Dedifferentiated amniotic fluid mesenchymal stem cell (primary cell): ENCODE results near the gene ATOH7.
"Not testable (repeated sequence)": the region's sequence is repeated elsewhere in the genome, so short reads cannot be mapped to it uniquely, and the experiment has no call there.

ENCODE experiments used
- DNase-seq: peaks from one replicate; pipeline ENCODE4 v3.0.0-alpha.2; 2016; ENCODE audit errors: extremely low spot score

Gene ATOH7

GRCh38 chr10:68237173-68237572 is 5.3 kb upstream of the ATOH7 start:
- no peak for DNase-seq

DNA sequence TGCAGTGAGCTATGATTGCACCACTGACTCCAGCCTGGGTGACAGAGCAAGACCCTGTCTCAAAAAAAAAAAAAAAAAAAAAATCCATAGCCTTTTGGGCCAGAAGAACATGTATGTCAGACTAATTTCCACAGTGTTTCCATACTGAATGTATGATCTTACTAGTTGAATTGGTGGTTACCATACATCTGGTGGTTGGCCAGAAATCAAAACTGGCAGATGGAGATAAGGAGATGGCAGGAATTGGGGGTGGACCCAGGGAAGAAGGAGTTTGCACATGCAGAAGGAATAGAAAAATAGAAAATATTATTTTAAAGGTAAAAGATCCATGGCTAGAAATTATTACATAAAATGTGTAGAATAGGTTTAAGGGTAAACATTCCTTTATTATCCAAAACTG is 3.7 kb upstream of the ATOH7 start:
- DNase-seq, result no peak

DNA sequence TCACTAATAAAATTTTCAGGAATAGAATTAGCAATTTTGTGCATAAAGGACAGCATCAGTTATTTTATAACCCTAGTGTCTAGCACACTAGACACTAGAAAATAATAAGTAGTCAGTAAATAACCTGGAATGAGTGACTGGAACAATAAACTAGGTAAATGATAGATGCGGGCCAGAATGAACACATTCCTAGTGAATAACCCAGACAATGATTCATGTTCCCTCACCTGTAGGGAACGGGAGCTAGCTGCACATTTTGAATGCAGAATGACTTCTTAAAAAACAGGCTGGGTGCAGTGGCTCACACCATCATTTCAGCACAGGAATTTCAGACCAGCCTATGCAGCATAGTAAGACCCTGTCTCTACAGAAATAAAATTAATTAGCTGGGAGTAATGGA is 3.2 kb upstream of the ATOH7 start:
- no peak for DNase-seq

DNA sequence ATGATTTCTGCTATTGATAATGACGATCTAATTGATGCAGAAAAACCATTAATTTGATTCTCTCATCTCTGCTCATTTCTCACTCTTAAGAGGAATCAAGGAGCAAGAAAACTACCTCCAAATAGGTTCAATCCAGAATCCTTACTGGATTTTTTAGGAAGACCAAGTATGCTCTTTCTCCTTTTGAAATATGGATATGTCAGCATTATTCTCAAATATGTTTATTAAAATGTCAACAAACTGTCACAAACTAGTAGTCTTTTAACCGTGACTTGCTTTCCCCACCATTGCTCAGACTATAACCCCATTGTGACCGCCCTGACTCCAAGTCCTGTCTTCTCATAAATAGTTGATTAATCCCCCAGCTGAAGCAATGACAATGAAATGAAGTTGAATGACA is 1.1 kb upstream of the ATOH7 start:
- DNase-seq, result no peak

- DNase-seq, result peak; percentile 40
Observed at GRCh38 chr10:68231106-68231816, 652 bp downstream of the ATOH7 start.

GRCh38 chr10:68230268-68230667 is 1.6 kb downstream of the ATOH7 start:
- DNase-seq, result no peak

GRCh38 chr10:68224810-68225209 is 7.1 kb downstream of the ATOH7 start:
- no peak for DNase-seq

- DNase-seq, result no peak
Observed at GRCh38 chr10:68223535-68224165, 8.3 kb downstream of the ATOH7 start.

DNA sequence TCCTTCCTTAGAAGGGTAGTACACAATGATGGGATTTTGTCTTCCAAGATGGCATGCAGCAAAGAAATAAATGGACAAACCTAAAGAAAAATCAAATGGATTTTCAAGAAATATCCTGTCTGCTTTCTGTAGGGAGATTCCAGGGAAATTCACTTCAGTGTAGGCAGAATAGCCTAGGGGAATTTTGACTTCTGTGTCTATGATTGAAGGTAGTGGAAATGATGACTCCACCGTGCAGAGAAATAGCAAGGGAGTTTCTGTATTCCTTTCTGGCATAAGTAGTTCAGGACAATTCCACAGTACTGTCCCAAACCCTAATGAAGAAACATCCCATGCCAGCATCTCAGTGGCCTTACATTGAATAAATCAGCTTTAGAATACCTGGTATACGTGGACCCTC is 9.5 kb downstream of the ATOH7 start:
- no peak for DNase-seq

GRCh38 chr10:68221196-68221595 is 10.7 kb downstream of the ATOH7 start:
- no peak for DNase-seq

DNA sequence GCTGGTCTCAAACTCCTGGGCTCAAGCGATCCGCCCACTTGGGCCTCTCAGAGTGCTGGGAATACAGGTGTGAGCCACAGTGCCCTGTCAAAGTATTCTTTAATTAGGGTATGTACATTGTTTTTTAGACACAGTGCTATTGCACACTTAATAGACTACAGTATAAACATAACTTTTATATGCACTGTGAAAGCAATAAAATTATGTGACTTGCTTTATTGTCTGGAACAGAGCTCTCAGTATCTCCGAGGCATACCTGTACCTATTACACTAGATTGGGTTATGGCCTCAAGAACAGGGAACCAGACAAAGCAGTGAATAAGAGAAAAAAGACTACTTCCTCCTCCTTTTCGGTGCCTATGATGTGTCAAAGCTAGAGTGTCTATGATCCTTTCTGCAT is 13.1 kb downstream of the ATOH7 start:
- no peak for DNase-seq

- peak; percentile 35 for DNase-seq
Observed at GRCh38 chr10:68212721-68213352, 19.1 kb downstream of the ATOH7 start.

DNA sequence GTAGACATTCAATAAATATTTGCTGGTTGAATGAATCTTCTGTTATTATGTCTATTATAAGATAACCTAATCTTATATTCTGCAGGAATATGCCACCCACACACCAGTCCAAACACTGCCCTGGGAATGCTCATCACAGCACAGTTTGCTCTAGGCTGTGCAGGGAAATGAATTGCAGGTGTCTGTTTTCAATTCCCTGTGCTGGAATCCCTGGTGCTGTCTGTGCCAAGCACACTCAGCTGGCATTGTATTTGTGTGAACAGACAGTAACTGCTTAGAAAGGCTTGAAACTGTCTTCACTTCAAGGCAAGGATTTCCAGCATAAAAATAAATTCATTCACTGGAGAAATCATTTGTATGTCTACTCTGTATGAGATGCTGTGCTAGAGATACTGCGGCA is 20.2 kb downstream of the ATOH7 start:
- no peak for DNase-seq

- peak; percentile 63 for DNase-seq
Observed at GRCh38 chr10:68208424-68209042, 23.4 kb downstream of the ATOH7 start.

- DNase-seq, result peak; percentile 34
Observed at GRCh38 chr10:68202960-68203353, 29.0 kb downstream of the ATOH7 start.

GRCh38 chr10:68196701-68197100 is 35.2 kb downstream of the ATOH7 start:
- no peak for DNase-seq

DNA sequence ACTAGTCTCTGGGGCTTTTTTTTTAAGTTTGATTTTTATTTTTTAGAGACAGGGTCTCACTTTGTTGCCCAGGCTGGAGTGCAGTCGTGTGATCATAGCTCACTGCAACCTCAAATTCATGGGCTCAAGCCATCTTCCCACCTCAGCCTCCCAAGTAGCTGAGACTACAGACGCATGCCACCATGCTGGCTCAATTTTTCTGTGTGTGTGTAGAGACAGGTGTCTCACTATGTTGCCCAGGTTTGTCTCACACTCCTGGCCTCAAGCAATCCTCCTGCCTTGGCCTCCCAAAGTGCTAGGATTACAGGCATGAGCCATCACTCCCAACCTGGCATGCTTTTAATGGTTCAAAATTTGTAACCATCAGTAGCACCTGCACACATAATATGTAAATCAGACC is 36.1 kb downstream of the ATOH7 start:
- DNase-seq, result not testable (repeated sequence)

DNA sequence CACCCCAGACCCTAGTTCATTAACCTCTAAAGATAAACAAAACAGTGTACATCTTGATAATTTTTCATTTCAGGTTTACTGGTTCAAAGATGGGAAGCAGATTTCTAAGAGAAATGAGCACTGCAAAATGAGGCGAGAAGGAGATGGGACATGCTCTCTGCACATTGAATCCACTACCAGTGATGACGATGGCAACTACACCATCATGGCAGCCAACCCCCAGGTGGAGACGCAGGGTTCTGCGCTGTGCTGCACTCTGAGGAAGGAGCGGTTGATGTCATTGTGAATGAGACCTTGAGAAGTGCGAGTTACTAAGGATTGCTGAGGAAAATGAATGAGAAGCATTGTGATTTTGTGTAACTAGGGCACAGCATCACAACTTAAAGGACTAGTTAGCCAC is 37.6 kb downstream of the ATOH7 start:
- no peak for DNase-seq

DNA sequence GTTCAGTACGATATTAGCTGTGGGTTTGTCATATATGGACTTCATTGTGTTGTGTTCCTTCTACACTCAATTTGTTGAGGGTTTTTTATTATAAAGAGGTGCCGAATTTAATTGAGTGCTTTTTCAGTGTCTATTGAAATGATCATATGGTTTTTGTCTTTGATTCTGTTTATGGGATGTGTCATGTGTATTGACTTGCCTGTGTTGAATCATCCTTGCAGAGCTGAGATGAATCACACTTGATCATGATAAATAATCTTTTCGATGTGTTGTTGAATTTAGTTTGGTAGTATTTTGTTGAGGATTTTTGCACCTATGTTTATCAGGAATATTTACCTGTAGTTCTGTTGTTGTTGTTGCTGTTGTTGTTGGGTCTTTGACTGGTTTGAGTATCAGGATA is 39.8 kb downstream of the ATOH7 start:
- no peak for DNase-seq

GRCh38 chr10:68188835-68189234 is 43.1 kb downstream of the ATOH7 start:
- DNase-seq, result no peak

GRCh38 chr10:68185085-68185484 is 46.8 kb downstream of the ATOH7 start:
- DNase-seq, result no peak

- DNase-seq, result no peak
Observed at GRCh38 chr10:68184546-68184945, 47.4 kb downstream of the ATOH7 start.
